ENCODE measurements around the gene LLGL2. TPM values are rescaled to one million over a fixed set of nuclear protein-coding genes. Genes with fewer than 3 reads are reported as not detected.
"Not testable (repeated sequence)": the region's sequence is repeated elsewhere in the genome, so short reads cannot be mapped to it uniquely, and the experiment has no call there.

Gene LLGL2
- total RNA-seq, 1 donor from 2014 or later: 3.3 TPM

DNA sequence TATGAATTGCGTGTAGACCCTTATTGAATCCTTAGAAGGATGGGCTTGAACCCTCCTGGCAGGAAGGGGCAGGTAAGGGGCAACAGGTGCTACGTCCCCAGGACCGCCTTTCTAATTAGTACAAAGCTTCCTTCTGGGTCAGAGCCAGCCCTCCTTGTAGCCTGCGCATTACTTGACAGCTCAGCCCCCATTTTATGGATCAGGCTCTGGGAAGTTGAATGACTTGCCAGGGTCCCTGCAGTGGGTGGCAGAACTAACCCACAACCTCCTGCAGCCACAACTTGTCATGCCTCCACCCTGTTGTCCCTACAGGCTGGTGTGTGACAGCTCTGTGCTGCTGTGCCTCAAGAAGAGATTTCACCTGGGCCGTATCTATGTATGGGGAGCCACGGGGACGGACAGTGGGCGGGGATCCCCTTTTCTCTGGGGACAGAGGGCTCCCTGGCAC lies 64.8 kb downstream of the LLGL2 start:
- Mint-ChIP-seq H3K27me3 (ENCODE audit: unreplicated experiment) (peaks cover 4% of the 10 kb centered on the region), H3K9me3 (ENCODE audit: unreplicated experiment) (no peaks in the 10 kb centered on the region), H3K27ac (ENCODE audit: unreplicated experiment) (no peak overlapping the region), H3K36me3 (ENCODE audit: unreplicated experiment) (no peaks in the 10 kb centered on the region), H3K4me1 (ENCODE audit: unreplicated experiment) (peaks cover 3% of the 10 kb centered on the region), H3K4me3 (ENCODE audit: unreplicated experiment) (no peak overlapping the region)
- no peak for TF ChIP-seq CTCF (IDR thresholded peaks at IDR 0.05)
- no peak for DNase-seq (ENCODE audit: extremely low spot score, unreplicated experiment)

DNA sequence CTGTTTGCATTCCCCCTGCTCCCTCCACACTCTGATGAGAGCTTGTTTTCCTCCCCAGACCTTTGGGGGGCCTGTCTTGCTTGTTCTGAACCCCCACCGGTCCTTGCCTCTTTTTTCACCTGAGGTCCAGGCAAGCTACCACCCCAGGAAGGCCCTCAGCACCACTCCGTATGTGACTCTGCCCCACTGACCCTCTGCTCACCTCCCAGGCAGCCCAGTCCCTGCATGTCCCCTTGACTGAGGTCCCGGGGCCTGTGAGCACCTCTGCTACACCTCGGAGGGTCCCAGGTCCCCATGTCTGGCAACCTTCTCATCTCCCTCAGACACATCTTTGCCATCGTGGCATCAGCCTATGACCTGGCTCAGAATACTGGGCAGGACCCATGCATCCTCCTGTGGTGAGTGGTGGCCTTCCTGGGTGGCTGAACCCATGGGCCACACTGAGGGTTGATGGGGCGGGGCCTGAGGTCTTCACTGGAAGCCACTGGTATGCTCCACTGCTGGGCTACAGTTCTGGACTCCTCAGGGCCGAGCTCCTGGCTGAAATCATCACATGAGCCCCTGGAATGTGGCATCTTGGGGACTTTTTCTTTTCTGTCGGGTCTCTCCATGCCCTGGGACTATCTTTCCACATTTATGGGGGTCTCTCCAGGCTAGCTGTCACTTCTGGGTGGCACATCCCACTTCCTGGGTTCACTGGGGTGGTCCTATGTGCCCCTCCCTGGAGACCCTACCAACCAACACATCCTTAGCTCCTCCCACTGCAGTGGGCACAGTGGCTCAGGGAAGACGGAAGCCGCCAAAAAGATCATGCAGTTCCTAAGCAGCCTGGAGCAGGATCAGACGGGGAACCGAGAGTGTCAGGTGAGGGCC lies 65.6 kb downstream of the LLGL2 start:
- peak overlapping the region; percentile 50 for H3K4me3 Mint-ChIP-seq (ENCODE audit: unreplicated experiment)
- no peak for TF ChIP-seq CTCF (IDR thresholded peaks at IDR 0.05)
- H3K4me1 Mint-ChIP-seq (ENCODE audit: unreplicated experiment): peaks cover 3% of the 10 kb centered on the region
- H3K36me3 Mint-ChIP-seq (ENCODE audit: unreplicated experiment): no peaks in the 10 kb centered on the region
- no peak for DNase-seq (ENCODE audit: extremely low spot score, unreplicated experiment)
- no peak overlapping the region for H3K27ac Mint-ChIP-seq (ENCODE audit: unreplicated experiment)
- H3K27me3 Mint-ChIP-seq (ENCODE audit: unreplicated experiment): peaks cover 2% of the 10 kb centered on the region
- no peaks in the 10 kb centered on the region for H3K9me3 Mint-ChIP-seq (ENCODE audit: unreplicated experiment)

- H3K4me3 Mint-ChIP-seq (ENCODE audit: unreplicated experiment): no peak overlapping the region
- no peaks in the 10 kb centered on the region for H3K9me3 Mint-ChIP-seq (ENCODE audit: unreplicated experiment)
- peaks cover 3% of the 10 kb centered on the region for H3K4me1 Mint-ChIP-seq (ENCODE audit: unreplicated experiment)
- no peak overlapping the region for H3K27ac Mint-ChIP-seq (ENCODE audit: unreplicated experiment)
- no peaks in the 10 kb centered on the region for H3K36me3 Mint-ChIP-seq (ENCODE audit: unreplicated experiment)
- DNase-seq (ENCODE audit: extremely low spot score, unreplicated experiment): no peak
- no peak for TF ChIP-seq CTCF (IDR thresholded peaks at IDR 0.05)
- peaks cover 2% of the 10 kb centered on the region for H3K27me3 Mint-ChIP-seq (ENCODE audit: unreplicated experiment)
Measured at GRCh38 chr17:75591722-75592302, 66.3 kb downstream of the LLGL2 start.

GRCh38 chr17:75592348-75593020 lies 67.0 kb downstream of the LLGL2 start:
- TF ChIP-seq CTCF (IDR thresholded peaks at IDR 0.05): no peak
- Mint-ChIP-seq H3K4me3 (ENCODE audit: unreplicated experiment) (no peak overlapping the region), H3K4me1 (ENCODE audit: unreplicated experiment) (peaks cover 3% of the 10 kb centered on the region), H3K27me3 (ENCODE audit: unreplicated experiment) (no peaks in the 10 kb centered on the region), H3K27ac (ENCODE audit: unreplicated experiment) (no peak overlapping the region), H3K36me3 (ENCODE audit: unreplicated experiment) (no peaks in the 10 kb centered on the region), H3K9me3 (ENCODE audit: unreplicated experiment) (no peaks in the 10 kb centered on the region)
- DNase-seq (ENCODE audit: extremely low spot score, unreplicated experiment): peak; percentile 80

DNA sequence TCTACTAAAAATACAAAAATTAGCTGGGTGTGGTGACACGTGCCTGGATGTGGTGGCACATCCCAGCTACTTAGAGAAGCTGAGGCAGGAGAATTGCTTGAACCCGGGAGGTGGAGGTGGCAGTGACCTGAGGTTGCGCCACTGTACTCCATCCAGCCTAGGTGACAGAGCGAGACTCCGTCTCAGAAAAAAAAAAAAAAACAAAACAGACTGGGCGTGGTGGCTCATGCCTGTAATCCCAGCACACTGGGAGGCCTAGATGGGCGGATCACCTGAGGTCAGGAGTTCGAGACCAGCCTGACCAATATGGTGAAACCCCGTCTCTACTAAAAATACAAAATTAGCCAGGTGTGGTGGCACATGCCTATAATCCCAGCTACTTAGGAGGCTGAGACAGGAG lies 67.9 kb downstream of the LLGL2 start:
- H3K4me1 Mint-ChIP-seq (ENCODE audit: unreplicated experiment); DNase-seq (ENCODE audit: extremely low spot score, unreplicated experiment); H3K27me3 Mint-ChIP-seq (ENCODE audit: unreplicated experiment); H3K27ac Mint-ChIP-seq (ENCODE audit: unreplicated experiment); H3K4me3 Mint-ChIP-seq (ENCODE audit: unreplicated experiment); H3K36me3 Mint-ChIP-seq (ENCODE audit: unreplicated experiment); H3K9me3 Mint-ChIP-seq (ENCODE audit: unreplicated experiment): not testable (repeated sequence)
